ENCODE measurements around the gene EFEMP2. TPM values are rescaled to one million over a fixed set of nuclear protein-coding genes. Genes with fewer than 3 reads are reported as not detected.

Gene EFEMP2
- total RNA-seq, 1 donor from 2014 or later = 97.3 TPM

- Histone ChIP-seq H3K27ac (ENCODE audit: low read depth, low read length) (peak overlapping the region; percentile 36), H4K20me1 (ENCODE audit: insufficient read depth, low read length) (peaks cover 79% of the 10 kb centered on the region)
- peaks cover 24% of the 10 kb centered on the region for H3K4me1 Mint-ChIP-seq (ENCODE audit: low read depth, unreplicated experiment)
Measured at GRCh38 chr11:65896034-65896999, 23.7 kb upstream of the EFEMP2 start.

DNA sequence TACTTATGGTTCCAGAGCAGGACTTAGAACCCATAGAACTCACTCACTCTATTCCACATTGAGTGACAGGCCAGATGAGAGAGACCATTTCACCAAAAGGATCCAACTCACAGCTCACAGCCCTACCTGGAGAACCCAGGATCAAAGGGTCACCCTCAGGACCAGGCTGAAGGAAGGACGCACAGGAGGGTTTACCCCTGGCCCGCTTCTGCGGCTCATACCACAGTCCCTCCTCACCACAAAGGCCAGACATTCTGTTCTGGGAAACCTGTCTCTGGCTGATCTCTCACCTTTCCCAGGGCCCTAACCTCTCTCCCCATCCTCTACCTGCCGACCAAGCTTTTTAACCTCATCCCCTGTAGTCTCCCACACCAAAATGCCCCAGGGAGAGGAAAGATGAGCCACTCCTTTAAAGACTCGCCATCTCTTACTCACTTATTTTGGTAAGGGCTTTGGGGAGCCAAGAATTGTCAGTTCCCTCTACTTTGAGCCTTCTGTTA lies 22.9 kb upstream of the EFEMP2 start:
- peaks cover 14% of the 10 kb centered on the region for H3K36me3 Mint-ChIP-seq (ENCODE audit: low read depth, unreplicated experiment)
- Histone ChIP-seq H3K27me3 (ENCODE audit: insufficient read depth, low read length) (no peaks in the 10 kb centered on the region), H3K4me3 (ENCODE audit: insufficient read depth, low read depth, low read length) (no peak overlapping the region), H3K36me3 (ENCODE audit: insufficient read depth, low read length) (peaks cover 26% of the 10 kb centered on the region), H3K4me2 (ENCODE audit: low read length) (peak overlapping the region; percentile 89), H3K9ac (ENCODE audit: low read length) (peak overlapping the region; percentile 54), H2AFZ (ENCODE audit: low read depth, low read length) (no peak overlapping the region), H4K20me1 (ENCODE audit: insufficient read depth, low read length) (peaks cover 86% of the 10 kb centered on the region), H3K4me1 (ENCODE audit: insufficient read depth, low read length) (peaks cover 62% of the 10 kb centered on the region), H3K79me2 (ENCODE audit: insufficient read depth, low read length) (peaks cover 90% of the 10 kb centered on the region), H3K9me3 (ENCODE audit: insufficient read depth, low read depth, low read length) (no peaks in the 10 kb centered on the region), H3K27ac (ENCODE audit: low read depth, low read length) (peak overlapping the region; percentile 22)
- H3K27ac Mint-ChIP-seq (ENCODE audit: unreplicated experiment) = peak overlapping the region; percentile 20
- TF ChIP-seq, protein P1, sequence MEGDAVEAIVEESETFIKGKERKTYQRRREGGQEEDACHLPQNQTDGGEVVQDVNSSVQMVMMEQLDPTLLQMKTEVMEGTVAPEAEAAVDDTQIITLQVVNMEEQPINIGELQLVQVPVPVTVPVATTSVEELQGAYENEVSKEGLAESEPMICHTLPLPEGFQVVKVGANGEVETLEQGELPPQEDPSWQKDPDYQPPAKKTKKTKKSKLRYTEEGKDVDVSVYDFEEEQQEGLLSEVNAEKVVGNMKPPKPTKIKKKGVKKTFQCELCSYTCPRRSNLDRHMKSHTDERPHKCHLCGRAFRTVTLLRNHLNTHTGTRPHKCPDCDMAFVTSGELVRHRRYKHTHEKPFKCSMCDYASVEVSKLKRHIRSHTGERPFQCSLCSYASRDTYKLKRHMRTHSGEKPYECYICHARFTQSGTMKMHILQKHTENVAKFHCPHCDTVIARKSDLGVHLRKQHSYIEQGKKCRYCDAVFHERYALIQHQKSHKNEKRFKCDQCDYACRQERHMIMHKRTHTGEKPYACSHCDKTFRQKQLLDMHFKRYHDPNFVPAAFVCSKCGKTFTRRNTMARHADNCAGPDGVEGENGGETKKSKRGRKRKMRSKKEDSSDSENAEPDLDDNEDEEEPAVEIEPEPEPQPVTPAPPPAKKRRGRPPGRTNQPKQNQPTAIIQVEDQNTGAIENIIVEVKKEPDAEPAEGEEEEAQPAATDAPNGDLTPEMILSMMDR (IDR thresholded peaks at IDR 0.05; ENCODE audit: insufficient read depth, low read depth, low read length) = no peak
- TF ChIP-seq EZH2 (IDR thresholded peaks at IDR 0.05; ENCODE audit: insufficient read depth, low read length) = no peak
- H3K4me3 Mint-ChIP-seq (ENCODE audit: unreplicated experiment) = peak overlapping the region; percentile 23
- no peaks in the 10 kb centered on the region for H3K9me3 Mint-ChIP-seq (ENCODE audit: unreplicated experiment)
- H3K4me1 Mint-ChIP-seq (ENCODE audit: low read depth, unreplicated experiment) = peaks cover 21% of the 10 kb centered on the region
- FAIRE-seq (no peak), DNase-seq (ENCODE audit: low read depth) (no peak)
- H3K27me3 Mint-ChIP-seq (ENCODE audit: low read depth, unreplicated experiment) = no peaks in the 10 kb centered on the region

More at GRCh38 chr11:65896034-65896999, 23.7 kb upstream of the EFEMP2 start:
- DNase-seq (ENCODE audit: low read depth) (no peak), FAIRE-seq (no peak)
- Mint-ChIP-seq H3K27me3 (ENCODE audit: low read depth, unreplicated experiment) (no peaks in the 10 kb centered on the region), H3K4me3 (ENCODE audit: unreplicated experiment) (peak overlapping the region; percentile 95), H3K27ac (ENCODE audit: unreplicated experiment) (peak overlapping the region; percentile 43), H3K9me3 (ENCODE audit: unreplicated experiment) (no peaks in the 10 kb centered on the region), H3K36me3 (ENCODE audit: low read depth, unreplicated experiment) (peaks cover 14% of the 10 kb centered on the region)
- Histone ChIP-seq H3K79me2 (ENCODE audit: insufficient read depth, low read length) (peaks cover 91% of the 10 kb centered on the region), H3K27me3 (ENCODE audit: insufficient read depth, low read length) (no peaks in the 10 kb centered on the region), H3K4me2 (ENCODE audit: low read length) (peak overlapping the region; percentile 89), H3K9ac (ENCODE audit: low read length) (peak overlapping the region; percentile 54), H3K36me3 (ENCODE audit: insufficient read depth, low read length) (peaks cover 26% of the 10 kb centered on the region), H3K9me3 (ENCODE audit: insufficient read depth, low read depth, low read length) (no peaks in the 10 kb centered on the region), H3K4me3 (ENCODE audit: insufficient read depth, low read depth, low read length) (peak overlapping the region; percentile 48), H3K4me1 (ENCODE audit: insufficient read depth, low read length) (peaks cover 57% of the 10 kb centered on the region), H2AFZ (ENCODE audit: low read depth, low read length) (no peak overlapping the region)
- no peak for TF ChIP-seq EZH2 (IDR thresholded peaks at IDR 0.05; ENCODE audit: insufficient read depth, low read length)
- TF ChIP-seq, protein P1 (IDR thresholded peaks at IDR 0.05; ENCODE audit: insufficient read depth, low read depth, low read length) = no peak
